Activated T-helper 1 cell treated with anti-CD3 and anti-CD28 coated beads, Interleukin-2, amount 50 U/mL, for 16 hours (primary cell): Measurements from ENCODE around the gene TCTN1.
"Not testable (repeated sequence)": the region's sequence is repeated elsewhere in the genome, so short reads cannot be mapped to it uniquely, and the experiment has no call there.

ENCODE experiments used
- DNase-seq, 2 donors: peaks; one replicate each; pipeline ENCODE4 v3.0.0-alpha.2; 2020; ENCODE audit warnings: low read depth in 1 of 2, low spot score in 1 of 2

The TCTN1 gene

DNA sequence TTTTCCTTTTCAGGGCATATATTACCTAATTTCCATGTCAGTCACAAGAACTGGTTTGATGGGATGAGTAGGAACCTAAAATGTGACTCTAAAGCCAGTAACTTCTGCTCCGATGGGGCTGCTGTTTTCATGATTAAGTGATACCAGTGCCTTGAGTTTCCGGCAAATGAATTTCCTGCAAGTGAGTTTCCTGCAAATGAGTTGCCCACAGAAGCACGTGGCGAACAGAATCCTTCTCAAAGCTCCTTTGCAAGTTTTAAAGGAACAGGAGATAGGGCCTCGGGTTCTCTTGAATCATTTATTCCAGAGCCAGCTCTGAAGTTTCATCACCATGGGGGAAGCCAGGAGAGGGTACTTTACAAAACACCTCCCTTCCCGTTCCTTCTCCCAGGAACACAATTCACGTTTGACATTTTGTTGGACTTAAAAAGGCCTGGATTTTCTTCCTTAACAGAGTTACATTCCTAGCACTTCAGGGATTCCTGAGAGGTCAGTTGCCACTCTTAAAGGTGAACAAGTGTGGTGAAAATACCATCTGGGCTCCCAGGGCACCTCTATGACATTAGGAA, 28.6 kb upstream of the TCTN1 start:
- no peak for DNase-seq

DNA sequence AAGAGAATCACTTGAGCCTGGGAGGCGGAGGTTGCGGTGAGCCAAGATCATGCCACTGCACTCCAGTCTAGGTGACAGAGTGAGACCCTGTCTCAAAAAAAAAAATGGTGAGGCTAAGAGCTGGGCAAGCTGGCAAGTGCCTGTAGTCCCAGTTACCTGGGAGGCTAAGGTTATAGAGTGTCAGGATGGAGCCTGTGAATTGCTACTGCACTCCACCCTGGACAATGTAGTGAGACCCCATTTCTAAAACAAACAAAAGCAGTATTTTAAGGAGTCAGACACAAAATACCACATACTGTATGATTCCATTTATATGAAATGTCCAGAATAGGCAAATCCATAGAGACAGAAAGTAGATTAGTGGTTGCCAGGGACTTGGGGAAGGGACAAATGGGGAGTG, 26.8 kb upstream of the TCTN1 start:
- DNase-seq, result not testable (repeated sequence)

DNA sequence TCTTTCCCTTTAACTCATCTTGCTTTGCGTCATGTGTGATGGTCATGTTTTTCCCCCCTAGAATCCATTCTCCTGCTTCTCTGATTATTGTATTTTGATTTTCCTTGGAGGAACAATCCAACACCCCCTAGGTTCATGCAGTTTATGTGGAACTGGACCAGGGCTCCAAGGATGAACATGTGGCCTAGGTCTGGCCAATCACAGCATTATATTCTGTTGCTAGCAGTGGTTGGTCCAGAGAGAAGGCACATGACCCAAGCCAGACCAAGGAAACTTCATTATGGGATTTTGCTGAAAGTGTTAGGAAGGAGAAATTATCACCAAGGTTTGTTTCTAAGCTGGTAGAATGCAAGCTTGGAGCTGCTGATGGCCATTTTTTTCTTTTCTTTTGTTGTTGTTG, 23.9 kb upstream of the TCTN1 start:
- DNase-seq, result no peak

DNA sequence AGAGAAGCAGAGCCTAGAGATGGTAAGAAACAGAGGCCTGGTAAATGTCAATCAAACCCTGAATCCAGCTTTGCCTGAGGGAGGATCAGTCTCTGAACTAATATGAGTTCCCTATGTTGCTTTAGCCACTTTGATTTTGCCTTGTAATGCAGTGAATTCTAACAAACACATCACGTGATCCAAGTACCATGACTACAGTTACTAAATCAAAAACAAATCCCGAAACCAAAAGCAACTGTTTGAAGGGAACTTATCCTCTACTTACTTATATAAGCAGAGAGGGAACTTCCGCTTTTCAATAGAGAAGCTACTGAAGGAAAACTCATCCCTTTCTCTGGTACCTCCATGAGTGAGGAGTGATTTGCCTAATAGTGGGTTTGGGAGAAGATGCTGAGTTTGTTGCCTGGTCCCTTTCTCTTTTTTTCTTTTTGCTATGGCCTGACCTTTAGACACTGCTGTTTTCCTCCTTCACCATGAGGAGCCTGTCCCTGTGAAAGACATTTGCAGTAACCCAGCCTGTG, 23.1 kb upstream of the TCTN1 start:
- no peak for DNase-seq

DNA sequence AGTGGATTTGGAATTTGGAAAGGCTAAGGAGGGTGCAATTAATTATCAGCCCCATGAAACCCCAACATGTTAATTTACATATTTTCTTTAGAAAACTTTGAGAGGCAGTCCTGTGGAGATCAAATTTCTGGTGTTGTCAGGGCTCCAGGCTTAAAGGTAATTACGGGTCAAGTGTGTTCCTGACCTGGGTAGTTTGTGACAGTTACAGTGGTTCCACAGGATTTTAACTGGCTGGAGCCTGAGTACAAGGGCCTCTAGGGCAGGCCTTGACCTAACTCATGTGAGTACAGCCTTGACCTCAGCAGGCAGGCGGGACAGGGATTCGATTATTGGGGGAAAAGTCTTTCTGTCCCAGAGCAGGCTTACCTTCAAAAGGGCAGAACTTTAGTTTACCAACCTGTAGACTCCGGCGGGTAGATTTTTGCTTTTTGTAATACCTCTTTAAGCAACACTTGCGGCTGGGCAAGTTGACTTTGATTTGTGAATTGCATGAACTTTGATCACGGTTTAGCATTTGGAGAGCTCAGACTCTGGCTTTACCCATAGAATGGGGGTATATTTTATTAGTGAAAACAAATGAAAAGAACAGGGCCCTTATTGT, 22.4 kb upstream of the TCTN1 start:
- DNase-seq, result no peak

DNA sequence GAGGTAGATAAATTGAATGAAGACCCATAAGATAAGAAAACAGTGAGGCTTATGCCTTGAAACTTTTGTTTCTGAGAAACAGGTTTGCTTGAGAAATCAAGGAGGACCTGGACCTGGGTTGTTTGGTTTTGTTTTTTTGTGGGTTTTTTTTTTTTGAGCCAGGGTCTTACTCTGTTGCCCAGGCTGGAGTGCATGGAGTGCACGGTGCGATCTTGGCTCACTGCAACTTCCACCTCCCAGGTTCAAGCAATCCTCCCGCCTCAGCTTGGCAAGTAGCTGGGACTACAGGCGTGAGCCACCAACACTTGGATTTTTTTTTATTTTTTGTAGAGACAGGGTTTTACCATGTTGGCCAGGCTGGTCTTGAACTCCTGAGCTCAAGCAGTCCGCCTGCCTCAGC, 21.9 kb upstream of the TCTN1 start:
- no peak for DNase-seq

DNA sequence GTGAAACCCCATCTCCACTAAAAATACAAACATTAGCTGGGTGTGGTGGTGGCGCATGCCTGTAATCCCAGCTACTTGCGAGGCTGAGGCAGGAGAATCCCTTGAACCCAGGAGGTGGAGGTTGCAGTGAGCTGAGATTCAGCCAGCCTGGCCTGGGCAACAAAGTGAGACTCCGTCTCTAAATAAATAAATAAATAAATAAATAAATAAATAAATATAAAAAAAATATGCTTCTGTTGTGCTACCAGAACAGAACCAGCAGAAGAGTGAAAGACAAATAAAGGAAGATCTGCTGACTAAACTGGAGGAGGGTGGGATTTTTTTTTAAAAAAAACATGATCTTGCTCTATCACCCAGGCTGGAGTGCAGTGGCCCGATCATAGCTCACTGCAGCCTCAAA, 21.0 kb upstream of the TCTN1 start:
- not testable (repeated sequence) for DNase-seq

DNA sequence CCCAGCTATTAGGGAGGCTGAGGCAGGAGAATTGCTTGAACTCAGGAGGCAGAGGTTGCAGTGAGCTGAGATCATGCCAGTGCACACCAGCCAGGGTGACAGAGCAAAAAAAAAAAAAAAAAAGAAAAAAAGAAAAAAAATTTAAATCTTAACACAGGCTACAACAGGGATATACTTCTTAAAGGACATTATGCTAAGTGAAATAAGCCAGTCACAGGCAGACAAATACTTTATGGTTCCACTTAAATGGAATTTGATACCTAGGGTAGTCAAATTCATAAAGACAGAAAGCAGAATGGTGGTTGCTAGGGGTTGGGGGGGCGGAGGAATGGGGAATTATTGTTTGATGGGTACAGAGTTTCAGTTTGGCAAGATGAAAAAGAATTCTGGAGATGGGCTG, 16.0 kb upstream of the TCTN1 start:
- no peak for DNase-seq

DNA sequence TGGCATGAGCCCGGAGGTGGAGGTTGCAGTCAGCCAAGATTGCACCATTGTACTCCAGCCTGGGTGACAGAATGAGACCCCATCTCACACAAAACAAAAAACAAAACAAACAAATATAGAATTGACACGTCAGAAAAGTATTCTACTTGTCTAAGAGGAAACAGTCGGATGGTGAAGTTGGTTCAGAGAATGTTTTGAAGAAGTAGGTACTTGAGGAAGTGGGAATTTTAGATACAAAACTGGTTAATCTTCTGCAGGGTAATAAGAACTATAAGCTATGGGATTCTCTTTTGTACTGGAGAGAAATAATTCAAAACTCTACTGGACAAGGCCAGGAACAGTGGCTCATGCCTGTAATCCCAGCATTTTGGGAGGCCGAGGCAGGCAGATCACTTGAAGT, 14.6 kb upstream of the TCTN1 start:
- DNase-seq, result no peak

DNA sequence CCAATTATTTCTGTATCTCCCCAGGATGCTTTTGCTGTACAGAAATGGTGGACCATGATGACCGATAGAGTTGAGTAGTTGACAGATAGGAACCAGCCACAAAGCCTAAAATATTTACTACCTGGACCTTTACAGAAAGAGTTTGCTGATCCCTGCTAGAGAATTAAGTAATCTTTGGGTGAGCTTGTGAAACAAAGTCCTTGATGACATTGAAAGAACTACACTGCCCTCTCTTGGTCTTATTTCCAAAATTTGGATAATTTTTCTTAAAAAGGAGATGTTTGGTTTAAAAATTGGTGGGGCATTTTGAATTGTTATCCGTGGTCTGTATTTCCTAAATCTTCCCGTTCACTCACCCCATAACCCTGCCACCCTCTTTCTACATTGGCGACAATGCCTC, 13.7 kb upstream of the TCTN1 start:
- DNase-seq, result no peak

DNA sequence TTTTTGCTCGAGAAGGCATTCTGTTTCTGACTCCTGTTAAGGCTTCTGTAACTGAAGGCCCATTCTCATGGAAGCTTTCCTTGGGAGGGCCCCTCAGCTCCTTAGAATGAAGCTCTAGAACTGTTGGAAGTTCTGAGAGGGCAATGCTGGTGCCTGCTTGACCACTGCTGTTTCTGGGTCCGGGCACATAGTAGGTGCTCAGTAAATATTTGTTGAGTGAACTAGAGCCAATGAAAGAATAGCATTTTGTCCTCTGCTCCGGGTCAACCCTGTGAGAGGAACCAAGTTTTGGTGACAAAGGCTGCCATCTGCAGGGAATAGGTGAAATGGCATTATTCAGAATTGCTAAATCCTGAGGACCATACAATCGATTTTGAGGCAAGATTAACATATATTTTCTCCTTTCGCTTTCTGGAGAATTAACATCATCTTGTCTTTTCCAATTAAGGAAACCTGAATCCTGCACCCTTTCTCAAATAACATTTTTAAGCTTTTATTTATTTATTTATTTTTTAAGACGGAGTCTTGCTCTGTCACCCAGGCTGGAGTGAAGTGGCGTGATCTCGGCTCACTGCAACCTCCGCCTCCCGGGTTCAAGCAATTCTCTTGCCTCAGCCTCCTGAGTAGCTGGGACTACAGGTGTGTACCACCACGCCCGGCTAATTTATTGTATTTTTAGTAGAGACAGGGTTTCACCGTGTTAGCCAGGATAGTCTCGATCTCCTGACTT, 11.7 kb upstream of the TCTN1 start:
- DNase-seq, result peak in 1 of 2 donors; percentile 27

DNA sequence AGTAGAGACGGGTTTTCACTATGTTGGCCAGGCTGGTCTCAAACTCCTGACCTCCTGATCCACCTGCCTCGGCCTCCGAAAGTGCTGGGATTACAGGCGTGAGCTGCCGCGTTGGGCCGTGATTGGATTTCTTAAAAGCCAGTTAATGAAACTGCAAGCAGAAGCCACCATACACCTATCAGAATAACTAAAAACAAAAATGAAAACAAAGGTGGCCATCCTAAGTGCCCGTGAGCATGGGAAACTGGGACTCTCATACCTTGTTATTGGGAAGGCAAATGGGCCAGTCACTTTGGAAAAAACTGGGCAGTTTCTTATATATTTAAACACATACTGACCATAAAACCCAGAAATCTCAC, 7.7 kb upstream of the TCTN1 start:
- no peak for DNase-seq

DNA sequence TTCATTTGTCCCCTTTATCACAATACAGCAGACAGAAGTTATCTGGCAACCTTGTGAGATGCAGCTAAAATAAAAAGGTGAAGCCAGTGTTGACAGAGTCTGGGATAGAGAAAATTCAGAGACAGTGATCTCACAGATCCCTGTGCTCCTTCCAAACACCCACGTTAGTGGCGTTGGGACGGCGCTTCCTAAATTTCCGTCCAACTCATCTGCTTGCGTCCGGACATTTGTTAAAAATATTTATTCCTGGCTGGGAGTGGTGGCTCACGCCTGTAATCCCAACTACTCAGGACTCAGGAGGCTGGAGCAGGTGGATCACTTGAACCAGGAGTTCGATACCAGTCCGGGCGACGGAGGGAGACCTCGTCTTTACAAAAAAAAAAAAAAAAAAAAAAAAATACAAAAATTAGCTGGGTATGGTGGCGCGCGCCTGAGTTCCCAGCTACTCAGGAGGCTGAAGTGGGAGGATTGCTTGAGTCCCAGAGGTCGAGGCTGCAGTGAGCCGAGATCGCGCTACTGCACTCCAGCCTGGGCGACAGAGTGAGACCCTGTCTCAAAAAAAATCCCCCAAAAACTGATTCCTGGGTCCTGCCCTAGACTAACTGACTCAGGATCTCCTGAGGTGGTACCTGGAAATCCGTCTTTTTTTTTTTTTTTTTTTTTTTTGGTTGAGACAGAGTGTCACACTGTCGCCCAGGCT, 708 bp upstream of the TCTN1 start:
- no peak for DNase-seq

DNA sequence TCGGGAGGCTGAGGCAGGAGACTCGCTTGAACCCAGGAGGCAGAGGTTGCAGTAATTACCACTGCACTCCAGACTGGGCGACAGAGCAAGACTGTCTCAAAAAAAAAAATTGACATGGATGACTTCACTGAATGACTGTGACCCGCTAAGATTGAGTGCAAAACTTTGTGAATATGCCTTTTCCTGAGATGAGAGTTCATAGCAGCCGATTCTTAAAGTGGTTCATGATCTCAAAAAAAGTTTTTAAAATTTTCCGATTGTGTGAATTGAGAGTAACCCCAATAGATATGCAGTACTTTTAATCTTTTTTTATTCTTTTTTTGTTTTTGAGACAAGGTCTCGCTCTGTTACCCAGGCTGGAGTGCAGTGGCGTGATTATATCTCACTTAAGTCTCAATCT, 1.2 kb downstream of the TCTN1 start:
- no peak for DNase-seq

DNA sequence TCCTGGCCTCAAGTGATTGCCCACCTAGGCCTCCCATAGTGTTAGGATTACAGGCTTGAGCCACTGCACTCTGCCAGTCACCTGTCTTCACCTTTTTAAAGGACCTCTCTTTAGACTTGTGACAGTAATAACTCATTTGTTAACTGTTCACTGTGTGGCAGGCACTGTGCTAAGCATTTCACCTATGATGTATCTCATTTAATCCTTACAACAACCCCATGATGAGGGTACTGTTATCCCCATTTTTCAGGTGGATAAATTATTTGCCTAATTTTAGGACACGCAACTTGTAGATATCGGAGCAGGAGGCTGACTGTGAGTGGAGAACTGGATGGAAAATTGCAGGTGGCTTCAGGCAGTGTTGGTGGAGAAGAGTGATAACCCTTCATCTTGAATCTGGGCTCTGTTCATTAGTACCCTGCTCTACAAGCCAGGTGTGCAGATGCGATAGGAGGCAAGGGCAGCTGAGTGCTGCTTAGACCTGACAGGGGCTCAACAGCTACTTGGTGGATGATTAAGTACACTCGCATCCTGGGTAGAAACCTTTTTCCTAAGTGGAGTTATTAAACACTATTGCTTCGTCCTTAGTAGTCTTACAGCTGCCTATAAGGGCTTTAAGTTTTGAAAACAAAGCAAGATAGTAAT, 2.7 kb downstream of the TCTN1 start:
- no peak for DNase-seq

DNA sequence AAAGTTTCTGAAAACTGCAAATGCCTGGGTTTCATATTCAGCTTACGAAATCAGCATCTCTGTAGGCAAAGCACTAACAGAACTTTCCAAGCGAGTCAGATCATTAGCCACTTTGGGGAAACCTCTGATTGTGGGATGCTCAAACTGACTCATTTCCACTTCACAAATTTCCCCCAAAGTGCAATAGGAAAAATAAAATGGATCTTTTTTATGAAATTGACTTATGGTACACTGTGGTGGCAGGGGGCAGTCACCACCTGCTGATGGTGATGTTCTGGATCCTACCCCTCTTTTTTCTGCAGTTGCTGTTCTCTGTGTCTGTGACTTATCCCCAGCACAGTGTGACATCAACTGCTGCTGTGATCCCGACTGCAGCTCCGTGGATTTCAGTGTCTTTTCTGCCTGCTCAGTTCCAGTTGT, 5.6 kb downstream of the TCTN1 start:
- DNase-seq, result peak in 1 of 2 donors; percentile 5

DNA sequence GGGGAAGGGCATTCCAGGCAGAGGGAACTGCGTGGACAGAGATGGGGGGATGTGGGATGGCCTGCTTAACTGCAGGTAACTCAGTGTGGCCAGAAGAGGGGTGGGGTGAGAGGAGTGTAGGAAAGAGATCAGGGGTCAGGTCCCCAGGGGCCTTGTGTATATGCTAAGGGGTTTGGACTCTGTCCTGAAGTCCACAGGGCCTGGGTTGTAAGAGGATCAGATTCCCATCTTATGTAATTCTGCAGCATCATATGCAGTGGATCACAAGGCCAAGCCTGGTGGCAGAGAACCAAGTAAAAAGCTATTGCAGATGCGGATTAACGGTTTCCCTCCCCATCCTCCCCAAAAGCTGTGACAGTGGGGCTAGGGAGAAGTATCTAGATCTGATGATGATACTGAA, 8.7 kb downstream of the TCTN1 start:
- DNase-seq, result no peak

DNA sequence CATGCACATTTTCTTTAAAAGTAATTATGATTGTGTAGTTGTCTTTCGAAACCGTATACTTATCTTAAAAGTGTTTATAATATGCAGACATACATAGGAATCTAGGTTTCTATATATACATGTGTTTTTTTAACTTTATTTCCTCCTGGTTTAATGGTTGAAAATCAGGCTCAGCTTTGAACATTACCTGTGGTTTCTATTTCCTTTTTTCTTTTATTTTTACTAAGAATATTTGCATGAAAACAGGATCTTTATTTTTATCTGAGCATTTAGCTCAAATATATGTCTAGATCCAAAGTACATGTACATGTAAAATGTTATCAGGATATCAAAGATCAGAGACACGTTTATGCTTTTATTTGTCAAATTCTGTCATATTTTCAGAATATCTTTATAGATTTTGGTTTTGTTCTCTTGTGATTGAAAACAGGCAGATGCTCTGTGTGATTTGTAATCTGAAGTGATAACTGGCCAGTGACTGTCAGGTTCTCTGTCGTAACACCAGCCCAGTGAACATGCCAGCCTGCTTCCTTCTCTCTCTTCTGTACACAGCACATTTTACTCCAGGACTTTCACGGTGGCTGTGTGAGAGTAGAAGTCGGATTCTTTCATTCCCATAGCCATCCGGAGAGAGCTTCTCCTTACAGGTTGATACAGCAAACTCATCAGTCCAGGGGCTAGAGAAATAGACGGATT, 13.7 kb downstream of the TCTN1 start:
- DNase-seq, result no peak

DNA sequence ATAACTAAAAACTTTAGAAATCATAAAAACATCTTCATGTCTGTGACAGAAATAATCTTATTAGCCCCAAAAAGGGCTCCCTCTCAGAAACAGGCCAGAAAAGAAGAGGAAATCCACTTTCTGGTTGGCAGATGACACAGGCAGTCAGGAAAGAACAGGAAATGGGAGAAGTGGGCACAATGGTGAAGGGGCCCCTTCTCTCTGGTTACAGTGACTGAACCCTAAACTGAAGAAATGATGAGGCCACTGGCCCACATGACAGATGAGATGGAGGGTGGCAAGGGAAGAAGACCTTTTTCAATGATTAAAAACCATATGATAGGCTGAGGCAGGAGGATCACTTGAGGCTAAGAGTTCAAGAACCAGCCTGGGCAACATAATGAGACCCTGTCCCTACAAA, 21.1 kb downstream of the TCTN1 start:
- DNase-seq, result no peak

DNA sequence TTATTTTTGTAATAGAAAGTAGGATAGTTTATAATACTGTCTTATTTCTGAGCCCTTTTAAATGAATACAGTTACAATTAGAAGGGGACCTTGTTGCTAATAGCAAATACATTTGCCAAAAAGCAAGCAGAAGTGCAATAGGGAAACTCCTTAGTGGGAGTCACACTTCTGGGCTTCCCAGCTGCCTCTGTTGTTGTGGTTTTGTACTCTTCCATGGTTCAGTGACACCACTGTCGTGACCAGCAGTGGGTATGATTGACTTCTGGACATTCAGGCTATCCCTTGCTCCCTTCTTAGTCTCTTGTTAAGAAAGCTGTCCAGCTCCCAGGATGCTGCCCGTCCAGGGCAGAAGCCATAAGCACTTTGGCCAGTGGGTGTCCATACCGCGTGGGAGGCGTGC, 22.6 kb downstream of the TCTN1 start:
- DNase-seq, result no peak

DNA sequence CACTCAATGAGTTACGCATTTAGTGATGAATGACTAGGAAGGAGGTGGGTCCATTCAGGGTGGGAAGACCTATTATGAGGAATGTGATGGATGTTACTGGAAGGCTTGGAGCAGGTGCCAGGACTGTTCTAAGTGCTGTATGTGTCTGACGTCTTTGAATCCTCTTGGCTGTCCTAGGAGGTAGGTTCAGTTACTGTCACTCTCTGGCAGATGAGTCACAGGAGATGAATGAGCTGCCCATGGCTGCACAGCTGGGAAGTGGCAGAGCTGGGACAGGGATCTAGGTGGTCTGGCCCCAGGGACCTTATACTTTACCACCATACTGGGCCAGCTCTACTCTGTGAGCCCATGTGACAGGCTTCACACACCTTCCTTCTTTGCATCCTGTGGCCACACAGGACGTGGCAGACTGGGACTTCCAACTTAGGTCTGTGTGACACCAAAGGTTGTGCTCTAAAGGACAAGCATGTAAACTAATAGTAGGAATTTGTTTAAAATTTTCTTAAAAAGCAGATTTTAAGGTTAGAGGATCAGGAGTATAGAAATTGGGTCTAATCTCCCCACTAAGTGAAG, 24.0 kb downstream of the TCTN1 start:
- DNase-seq, result no peak
